Measurements from ENCODE around the gene ICAM2.
"Not testable (repeated sequence)": the region's sequence is repeated elsewhere in the genome, so short reads cannot be mapped to it uniquely, and the experiment has no call there.

Gene ICAM2

DNA sequence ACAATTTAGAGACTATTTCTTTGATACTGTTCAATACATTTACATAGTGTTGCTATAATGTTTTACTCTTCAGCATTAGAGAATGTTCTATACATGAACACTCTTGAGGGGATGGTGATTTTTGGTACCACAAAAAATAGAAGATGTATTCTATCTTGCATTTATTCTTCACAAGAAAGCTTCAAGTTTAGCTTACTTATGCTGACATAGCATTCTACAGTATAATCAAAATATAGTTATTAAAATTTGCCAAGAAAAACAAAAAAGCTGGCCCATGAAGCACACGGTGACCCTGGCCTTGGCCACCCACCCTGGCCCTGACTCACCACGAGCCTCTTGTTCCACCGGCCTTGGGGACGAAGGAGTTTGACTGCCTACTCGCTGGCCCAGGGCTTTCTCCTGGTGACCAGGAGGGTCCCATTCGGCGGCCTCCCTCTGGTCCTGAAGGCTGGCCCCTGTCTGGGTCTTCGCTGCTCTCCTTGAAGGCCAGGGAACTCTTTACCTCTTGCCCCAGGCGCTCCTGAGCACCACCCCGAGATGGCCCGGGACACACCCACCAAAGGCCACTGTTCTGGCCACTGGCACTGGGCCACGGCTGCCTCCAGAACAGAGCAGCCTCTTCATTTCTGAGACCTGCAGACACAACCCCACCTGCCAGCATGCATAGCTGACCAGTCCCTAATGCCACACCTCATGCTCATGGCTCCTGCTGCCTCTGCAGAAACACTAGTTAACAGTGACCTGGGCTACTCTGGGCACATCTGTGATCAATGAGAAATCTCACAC is 22.5 kb upstream of the ICAM2 start:
- no peak for DNase-seq (ENCODE audit: low read depth)

DNA sequence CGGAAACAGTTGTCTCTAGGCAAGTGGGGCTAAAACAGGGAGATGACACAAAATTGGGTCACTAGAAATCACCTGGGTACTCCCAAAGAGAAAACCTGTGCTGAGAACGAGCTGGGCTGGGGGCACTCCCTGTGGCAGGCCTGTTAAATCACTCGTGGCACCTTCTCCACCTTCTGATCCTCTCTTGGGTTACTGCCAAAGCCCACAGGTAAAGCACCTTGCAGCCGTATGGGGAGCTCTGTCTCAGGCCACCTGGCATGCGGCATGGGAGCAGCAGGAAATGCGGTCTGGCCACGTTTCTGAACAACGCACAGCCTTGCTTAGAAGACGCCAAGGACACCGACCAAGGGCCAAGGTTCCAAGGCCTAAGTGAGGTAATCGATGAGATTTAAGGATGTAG is 21.5 kb upstream of the ICAM2 start:
- DNase-seq (ENCODE audit: low read depth), result no peak

DNA sequence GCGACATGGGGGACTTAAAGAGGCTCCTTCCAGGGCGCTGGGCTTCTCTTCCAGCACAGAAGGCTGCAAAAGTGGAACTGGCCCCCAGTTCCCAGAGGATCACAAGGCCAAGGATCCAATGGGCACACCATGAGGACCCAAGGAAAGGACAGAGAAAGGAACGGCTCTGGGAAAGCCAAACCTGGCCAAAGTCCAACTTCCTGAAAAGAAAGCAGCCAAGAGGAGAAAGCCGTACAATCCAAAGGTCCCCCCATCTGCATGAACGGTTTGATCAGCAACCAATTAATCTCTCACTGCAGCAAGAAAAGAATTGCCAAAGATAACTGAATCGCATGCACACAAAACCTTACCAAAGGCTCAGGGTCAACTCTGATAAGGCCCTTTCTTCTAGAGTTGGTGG is 19.8 kb upstream of the ICAM2 start:
- DNase-seq (ENCODE audit: low read depth), result no peak

- no peak for DNase-seq (ENCODE audit: low read depth)
These were observed 18.6 kb upstream of the ICAM2 start for GRCh38 chr17:64039106-64039400.

DNA sequence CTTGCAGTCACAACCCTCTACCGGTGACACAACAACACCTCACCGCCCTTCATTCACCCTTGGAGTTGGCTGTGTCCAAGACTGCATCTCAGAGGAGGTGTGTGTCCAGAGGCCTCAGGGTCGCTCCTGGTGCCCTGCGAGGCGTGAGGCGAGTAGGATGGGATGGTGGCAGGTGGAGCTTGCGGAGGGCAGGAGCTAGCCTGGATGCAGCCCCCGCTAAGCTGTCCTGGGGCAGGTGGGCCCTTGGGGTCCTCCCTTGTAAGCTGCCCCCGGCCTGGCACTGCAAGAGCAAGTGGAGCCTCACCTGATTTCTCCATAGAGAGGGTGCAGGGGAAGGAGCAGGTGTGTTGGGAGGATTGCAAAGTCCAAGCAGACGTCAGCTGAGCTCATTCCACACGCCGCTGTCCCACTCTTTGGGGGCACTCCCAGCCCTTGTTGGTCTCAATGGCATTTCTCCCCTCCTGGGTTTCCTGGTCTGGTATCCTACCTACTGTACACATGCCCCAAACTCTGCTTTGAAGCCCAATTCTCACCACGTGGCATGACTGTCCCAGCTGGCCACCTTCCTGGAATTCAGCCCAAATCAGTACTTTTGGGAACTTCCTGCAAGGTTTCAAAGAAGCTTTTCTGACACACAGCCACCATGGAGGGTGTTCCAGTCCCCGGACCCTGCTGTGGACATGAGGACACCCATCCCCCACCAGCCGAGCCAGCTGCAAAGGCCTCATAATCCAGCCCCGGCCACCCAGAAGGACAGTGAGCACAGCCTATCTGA is 18.1 kb upstream of the ICAM2 start:
- no peak for DNase-seq (ENCODE audit: low read depth)

DNA sequence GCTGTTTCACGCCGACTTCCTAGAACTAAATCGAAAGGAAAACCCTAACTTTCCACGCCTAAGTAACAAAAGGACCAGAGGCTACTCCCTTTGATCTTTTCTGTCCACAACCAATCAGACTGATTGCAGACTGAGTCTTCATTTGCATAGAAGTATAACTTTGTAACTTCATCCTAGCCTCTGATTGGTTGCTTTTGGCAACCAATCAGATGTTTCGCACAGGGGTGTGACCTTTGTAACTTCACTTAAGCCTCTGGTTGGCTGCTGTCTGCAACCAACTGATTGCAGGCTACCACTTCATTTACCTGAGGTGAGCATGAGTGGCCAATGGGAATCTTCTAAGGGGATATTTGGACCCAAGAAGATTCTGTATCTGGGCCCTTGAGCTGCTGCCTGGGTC is 17.4 kb upstream of the ICAM2 start:
- DNase-seq (ENCODE audit: low read depth), result no peak

DNA sequence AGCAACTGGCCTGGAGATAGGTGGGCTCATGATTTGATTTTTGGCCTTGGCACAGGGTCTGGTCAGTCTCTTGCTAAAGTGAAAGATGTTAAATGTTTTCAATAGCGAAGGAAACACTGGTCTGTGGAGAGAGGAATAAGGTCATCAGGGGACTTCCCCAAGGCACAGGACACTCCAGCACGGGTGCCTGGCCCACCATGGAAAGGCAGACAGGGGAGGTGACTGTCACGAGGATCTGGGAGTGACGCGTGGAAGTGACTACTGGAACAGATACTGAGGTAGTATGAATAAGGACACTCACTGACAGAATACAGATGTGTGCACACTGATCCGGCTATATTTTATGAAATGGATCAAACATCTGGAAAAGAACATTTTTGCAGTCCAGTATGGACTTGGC is 16.7 kb upstream of the ICAM2 start:
- DNase-seq (ENCODE audit: low read depth), result no peak

DNA sequence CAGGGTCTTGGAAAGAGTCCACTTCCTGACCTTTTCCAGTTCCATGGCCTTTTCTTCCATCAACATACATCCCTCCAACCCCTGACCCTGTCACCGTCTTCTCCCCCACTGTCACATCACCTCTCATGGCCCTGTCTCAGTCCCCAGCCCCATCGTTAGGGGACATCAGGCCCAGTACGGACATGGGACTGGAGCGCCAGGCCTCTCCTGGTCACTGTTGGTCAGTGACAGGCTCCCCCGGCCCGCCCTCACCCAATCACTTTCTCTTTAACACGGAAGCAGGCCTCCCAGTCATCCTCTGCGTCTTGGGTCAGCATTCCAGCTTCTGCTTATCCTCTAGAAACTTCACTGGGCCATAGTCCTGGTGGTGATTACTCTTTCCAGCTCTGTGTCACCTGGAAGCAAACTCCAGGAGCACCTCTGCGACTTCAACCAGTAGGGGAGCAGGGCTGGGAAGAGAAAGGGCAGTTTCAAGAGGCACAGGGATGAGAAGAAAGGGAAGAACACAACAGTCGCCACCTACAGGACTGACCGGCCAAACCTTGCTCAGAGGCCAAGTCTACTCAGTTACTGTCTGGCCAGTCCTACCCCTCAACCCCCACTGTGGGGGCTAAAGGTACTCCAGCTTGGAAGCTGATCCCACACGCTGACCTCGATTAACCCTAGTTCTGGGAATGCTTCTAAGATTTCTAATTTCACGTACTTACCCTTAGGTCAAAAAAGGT is 15.9 kb upstream of the ICAM2 start:
- no peak for DNase-seq (ENCODE audit: low read depth)

GRCh38 chr17:64032081-64032480 is 11.6 kb upstream of the ICAM2 start:
- DNase-seq (ENCODE audit: low read depth), result no peak

DNA sequence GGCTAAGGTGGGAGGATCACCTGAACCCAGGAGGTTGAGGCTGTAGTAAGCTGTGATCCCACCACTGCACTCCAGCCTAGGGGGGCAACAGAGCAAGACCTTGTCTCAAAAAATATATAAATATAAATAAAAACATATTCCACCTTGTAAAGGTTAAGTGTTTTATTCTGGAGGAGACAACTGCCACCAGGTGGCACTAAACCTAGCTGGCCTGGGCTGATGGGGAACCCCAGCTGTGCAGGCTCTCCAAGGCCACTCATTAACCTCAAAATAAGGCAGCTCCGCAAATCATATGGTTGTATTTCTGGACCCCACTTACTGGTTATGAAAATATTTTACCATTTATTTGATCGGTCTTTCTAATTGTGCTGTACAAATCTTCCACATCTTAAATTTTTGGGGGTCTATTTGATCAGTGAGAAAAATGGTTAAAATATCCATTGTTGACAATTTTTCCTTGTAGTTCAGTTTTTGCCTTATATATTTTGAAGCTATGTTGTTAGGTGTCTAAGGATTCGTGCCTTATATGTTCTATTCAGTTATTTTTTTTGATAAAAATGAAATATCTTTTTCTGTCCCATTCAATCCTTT is 8.5 kb upstream of the ICAM2 start:
- peak; percentile 51 for DNase-seq (ENCODE audit: low read depth)

GRCh38 chr17:64025732-64026294 is 5.4 kb upstream of the ICAM2 start:
- DNase-seq (ENCODE audit: low read depth), result peak; percentile 43

- DNase-seq (ENCODE audit: low read depth), result no peak
These were observed 4.6 kb upstream of the ICAM2 start for GRCh38 chr17:64024781-64025731.

DNA sequence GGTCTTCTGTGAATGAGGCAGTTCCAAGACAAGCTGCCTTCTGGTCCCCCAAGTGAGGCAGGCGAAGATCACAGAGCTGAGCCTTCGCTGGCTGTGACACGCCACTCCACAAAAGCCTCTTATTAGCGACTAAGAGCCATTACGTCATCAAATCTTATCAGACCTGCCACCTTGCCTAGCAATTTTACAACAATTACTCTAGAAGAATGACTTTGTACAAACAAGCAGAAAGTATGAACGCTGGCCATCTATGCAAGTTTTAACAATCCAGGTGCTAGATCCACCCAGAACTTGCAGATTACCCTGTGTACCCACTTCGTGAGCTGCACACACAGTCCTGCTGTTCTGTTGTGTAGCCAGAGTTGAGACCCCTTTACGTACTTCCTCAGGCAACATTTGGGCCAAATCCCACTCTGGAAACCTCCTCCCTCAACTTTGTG is 3.8 kb upstream of the ICAM2 start:
- no peak for DNase-seq (ENCODE audit: low read depth)

- no peak for DNase-seq (ENCODE audit: low read depth)
These were observed 2.2 kb upstream of the ICAM2 start for GRCh38 chr17:64022611-64023063.

GRCh38 chr17:64019551-64019961 is 877 bp downstream of the ICAM2 start:
- DNase-seq (ENCODE audit: low read depth), result not testable (repeated sequence)

GRCh38 chr17:64017381-64017980 is 3.0 kb downstream of the ICAM2 start:
- DNase-seq (ENCODE audit: low read depth), result no peak

- DNase-seq (ENCODE audit: low read depth), result no peak
These were observed 3.5 kb downstream of the ICAM2 start for GRCh38 chr17:64016974-64017373.

DNA sequence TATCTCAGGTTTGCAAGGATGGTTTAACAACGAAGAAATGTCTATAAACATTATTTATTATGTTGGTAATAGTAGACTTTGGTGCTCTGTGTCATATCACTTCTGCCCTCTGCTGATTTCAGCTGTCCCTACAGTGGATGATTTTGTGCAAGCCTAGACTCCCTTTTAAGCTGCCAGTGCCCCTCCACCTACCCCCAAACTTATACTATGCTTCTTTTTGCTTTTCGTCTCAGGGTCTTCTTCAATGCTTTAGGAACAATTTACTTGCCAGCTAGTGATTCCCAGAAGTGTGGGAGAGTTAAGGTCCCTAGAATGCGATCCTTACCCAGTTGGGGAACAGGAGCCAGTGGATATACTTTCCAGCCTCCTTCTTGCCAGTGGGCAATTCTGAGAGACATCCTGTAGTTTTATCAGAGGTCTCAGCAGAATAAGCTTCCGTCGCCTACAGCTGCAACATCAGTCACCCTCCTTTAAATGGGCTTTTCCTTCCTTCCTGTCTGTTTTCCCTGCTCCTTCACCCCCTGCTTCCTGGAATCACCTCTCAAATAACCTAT is 4.1 kb downstream of the ICAM2 start:
- no peak for DNase-seq (ENCODE audit: low read depth)

DNA sequence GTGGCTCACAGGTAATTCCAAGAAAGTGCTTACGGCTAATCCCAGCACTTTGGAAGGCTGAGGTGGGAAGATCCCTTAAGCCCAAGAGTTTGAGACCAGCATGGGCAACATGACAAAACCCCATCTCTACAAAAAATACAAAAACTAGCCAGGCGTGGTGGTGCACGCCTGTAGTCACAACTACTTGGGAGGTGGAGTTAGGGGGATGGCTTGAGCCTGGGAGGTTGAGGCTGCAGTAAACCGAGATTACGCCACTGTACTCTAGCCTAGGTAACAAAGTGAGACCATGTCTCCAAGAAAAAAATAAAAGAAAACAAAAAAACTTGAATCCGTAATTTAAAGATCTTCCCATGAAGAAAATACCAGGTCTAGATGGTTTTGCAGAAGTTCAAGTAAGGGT is 5.0 kb downstream of the ICAM2 start:
- DNase-seq (ENCODE audit: low read depth), result no peak
